DND-41 (cell line): ENCODE data around the gene DAB1.

Experiments
- CTCF ChIP-seq: IDR thresholded peaks from 2 replicates; pipeline ENCODE4 v1.5.1; 2012; ENCODE audit warnings: borderline replicate concordance, low read length, moderate library complexity, mild to moderate bottlenecking; ENCODE audit not compliant: poor library complexity, severe bottlenecking; ENCODE audit errors: extremely low read depth
- EZH2 ChIP-seq: IDR thresholded peaks from 3 replicates; pipeline ENCODE4 v1.6.1; 2012; ENCODE audit warnings: borderline replicate concordance, low read depth, mild to moderate bottlenecking, moderate library complexity, low read length, inconsistent platforms; ENCODE audit not compliant: severe bottlenecking

GRCh38 chr1:57066980-57067610 is 356.8 kb downstream of the DAB1 start:
- TF ChIP-seq CTCF, result no peak
- no peak for TF ChIP-seq EZH2
